Choroid plexus epithelial cell (primary cell): ENCODE data around the gene HERC2.
"Not testable (repeated sequence)": the region's sequence is repeated elsewhere in the genome, so short reads cannot be mapped to it uniquely, and the experiment has no call there.

ENCODE experiments used
- DNase-seq: peaks from one replicate; pipeline ENCODE4 v3.0.0-alpha.2; 2010; ENCODE audit warnings: low read depth
- H3K4me3 ChIP-seq: 2 replicates; pipeline ENCODE4 v1.5.1; 2011; ENCODE audit warnings: low read depth, mild to moderate bottlenecking, control low read depth, low read length, moderate library complexity

Gene HERC2

GRCh38 chr15:28322129-28322588 is at the start of gene HERC2:
Gene HERC2 (minus strand): TSS chr15:28322179. CDS start chr15:28321433, 746 bp downstream.
- peak within 1 kb of the TSS; percentile 46 for H3K4me3 ChIP-seq

GRCh38 chr15:28365502-28365901 is 43.5 kb upstream of the HERC2 start:
- not testable (repeated sequence) for H3K4me3 ChIP-seq, DNase-seq

More at GRCh38 chr15:28322129-28322588, at the start of gene HERC2:
- DNase-seq = not testable (repeated sequence)

GRCh38 chr15:28357984-28358383 is 36.0 kb upstream of the HERC2 start, which contains the start of gene GOLGA6L24:
Gene GOLGA6L24 (minus strand): TSS chr15:28358084. CDS start chr15:28358023, 61 bp downstream.
- not testable (repeated sequence) for H3K4me3 ChIP-seq, DNase-seq

GRCh38 chr15:28321358-28322078 is 461 bp downstream of the HERC2 start:
- not testable (repeated sequence) for DNase-seq
- H3K4me3 ChIP-seq = peak overlapping the region; percentile 46

GRCh38 chr15:28319725-28320124 is 2.3 kb downstream of the HERC2 start:
- not testable (repeated sequence) for DNase-seq, H3K4me3 ChIP-seq

GRCh38 chr15:28318828-28319227 is 3.2 kb downstream of the HERC2 start:
- not testable (repeated sequence) for DNase-seq, H3K4me3 ChIP-seq

GRCh38 chr15:28318122-28318521 is 3.9 kb downstream of the HERC2 start:
- not testable (repeated sequence) for DNase-seq, H3K4me3 ChIP-seq

GRCh38 chr15:28316958-28317357 is 5.0 kb downstream of the HERC2 start:
- H3K4me3 ChIP-seq, DNase-seq: not testable (repeated sequence)

- H3K4me3 ChIP-seq, DNase-seq: not testable (repeated sequence)
These were observed 11.5 kb downstream of the HERC2 start for GRCh38 chr15:28310454-28310853.

- DNase-seq, H3K4me3 ChIP-seq: not testable (repeated sequence)
These were observed 13.3 kb downstream of the HERC2 start for GRCh38 chr15:28308718-28309117.

GRCh38 chr15:28305700-28306099 is 16.3 kb downstream of the HERC2 start:
- not testable (repeated sequence) for DNase-seq, H3K4me3 ChIP-seq

- not testable (repeated sequence) for DNase-seq
These were observed 24.5 kb downstream of the HERC2 start for GRCh38 chr15:28297434-28297833.

GRCh38 chr15:28296814-28297213 is 25.2 kb downstream of the HERC2 start:
- H3K4me3 ChIP-seq, DNase-seq: not testable (repeated sequence)

More at GRCh38 chr15:28297434-28297833, 24.5 kb downstream of the HERC2 start:
- not testable (repeated sequence) for H3K4me3 ChIP-seq

- not testable (repeated sequence) for H3K4me3 ChIP-seq
- DNase-seq = peak; percentile 9
These were observed 26.9 kb downstream of the HERC2 start for GRCh38 chr15:28295009-28295563.

GRCh38 chr15:28294560-28294959 is 27.4 kb downstream of the HERC2 start:
- H3K4me3 ChIP-seq = not testable (repeated sequence)
- peak; percentile 11 for DNase-seq
